LoVo (cell line): ENCODE measurements around the gene FIGNL2.
"Not testable (repeated sequence)": the region's sequence is repeated elsewhere in the genome, so short reads cannot be mapped to it uniquely, and the experiment has no call there.

Experiments used
- DNase-seq: peaks from one replicate; pipeline ENCODE4 v3.0.0-alpha.2; 2016; ENCODE audit warnings: low spot score

The FIGNL2 gene

DNA sequence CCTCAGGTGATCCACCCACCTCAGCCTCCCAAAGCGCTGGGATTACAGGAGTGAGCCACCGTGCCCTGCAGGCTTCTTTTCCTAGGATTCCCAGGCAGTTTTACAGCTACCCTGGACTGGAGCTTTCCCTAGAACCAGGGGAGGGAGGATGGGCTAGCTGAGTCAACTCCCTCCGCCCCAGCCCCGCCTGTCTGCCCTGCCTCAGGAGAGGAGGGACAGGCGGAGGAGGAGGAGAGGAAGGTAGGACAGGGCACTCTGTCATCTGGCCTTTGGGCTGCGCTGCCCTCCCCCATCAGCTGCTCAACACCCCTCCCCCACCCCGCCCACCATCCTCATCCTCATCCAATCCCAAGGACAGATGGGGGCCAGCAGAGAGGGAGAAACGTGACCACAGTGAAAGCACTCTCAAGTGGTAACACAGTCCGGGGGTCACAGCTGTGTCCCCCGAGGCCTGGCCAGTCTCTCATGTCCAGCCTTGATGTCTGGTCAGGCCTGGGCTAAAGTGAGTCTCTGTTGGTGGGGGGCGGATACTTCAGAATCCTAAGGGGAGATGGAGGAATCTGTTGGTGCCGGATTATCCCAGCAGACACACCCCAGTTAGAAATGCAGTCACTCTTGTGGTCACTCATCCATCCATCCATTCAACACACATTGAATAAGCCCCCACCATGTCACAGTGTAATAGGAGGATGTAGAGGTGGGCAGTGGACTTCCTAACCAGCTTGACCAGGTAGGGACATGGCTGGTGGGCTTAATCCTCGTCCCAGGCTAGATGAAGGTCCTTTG, 12.3 kb downstream of the FIGNL2 start:
- peak; percentile 38 for DNase-seq

DNA sequence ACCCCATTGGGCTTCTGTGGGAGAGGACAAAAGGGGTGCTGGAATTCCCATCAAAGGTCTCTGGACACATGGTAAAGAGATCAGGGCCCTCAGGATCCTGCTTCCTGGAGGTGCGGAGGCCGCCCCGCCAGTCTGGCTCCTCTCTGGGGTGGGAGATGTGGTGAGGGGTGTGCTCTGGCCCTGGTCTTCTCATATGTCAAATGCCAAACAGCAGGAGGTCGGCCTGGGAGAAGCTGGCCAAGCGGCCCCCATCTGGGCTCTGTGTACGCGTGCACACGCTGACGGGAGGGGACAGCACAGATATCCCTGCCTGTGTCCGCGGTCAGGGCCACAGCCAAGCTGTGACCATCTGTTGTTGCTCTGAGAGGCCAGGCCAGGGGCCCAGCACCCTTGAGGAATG, 14.1 kb downstream of the FIGNL2 start:
- no peak for DNase-seq

DNA sequence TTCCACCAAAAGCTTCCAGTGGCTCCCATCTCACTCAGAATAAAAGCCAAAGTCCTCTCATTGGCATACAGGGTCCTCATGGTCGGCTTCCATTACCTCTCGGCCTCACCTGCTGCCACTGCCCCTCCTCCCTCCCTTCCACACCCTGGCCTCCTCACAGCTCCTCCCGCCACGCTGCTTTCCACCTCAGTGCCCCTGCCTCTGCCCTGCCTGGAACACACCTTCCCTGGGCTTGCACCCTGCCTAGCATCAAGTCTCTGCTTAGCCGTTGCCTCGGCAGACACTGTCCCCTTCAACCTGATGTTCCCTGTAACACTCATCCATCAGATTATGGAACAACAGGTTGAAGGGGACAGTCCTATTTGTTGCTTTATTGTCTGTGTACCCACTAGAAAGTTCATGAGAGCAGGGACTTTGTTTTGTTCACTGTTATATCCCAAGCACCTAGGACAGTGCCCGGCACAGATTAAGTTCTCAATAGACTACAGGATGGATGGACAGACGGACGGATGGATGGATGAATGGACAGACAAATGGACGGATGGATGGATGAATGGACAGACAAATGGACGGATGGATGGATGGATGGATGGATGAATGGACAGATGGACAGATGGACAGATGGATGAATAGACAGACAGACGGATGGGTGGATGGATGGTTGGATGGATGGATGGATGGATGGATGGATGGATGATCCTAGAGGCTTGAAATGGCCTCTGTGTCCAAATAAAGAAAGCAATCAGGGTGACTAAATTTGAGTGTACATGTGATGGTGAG, 14.9 kb downstream of the FIGNL2 start:
- DNase-seq: no peak

DNA sequence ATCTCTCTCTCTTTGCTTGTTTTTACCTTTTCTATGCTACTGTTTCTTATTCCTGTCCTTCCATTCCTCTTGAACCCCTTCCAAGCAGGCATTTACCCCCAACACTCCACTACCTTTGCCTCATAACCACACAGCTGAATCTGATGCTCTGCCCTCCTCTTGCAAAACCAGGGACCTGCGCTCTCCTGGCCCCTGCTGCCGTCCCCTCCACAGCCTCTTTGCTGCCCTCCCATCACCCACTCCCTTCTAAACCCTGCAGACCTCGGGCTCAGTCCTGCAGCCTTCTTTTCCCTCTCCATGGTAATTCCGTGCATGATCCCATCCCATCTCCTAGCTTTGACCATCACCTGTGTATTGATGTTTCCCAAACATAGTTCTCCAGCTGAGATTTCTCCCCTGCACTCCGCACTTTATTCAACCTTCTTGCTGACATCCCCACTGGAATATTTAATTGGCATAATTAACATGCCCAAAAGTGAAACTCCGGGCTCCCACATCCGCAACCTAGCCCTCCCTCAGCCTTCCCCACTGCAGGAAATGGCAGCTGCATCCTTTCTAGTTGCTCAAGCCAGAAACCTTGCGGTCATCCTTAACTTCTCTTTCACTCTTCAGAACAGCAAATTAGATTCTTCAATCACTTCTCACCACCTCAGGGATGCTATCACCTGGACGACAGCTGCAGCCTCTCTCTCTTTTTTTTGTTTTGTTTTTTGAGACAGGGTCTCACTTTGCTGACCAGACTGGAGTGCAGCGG, 16.0 kb downstream of the FIGNL2 start:
- DNase-seq: no peak

DNA sequence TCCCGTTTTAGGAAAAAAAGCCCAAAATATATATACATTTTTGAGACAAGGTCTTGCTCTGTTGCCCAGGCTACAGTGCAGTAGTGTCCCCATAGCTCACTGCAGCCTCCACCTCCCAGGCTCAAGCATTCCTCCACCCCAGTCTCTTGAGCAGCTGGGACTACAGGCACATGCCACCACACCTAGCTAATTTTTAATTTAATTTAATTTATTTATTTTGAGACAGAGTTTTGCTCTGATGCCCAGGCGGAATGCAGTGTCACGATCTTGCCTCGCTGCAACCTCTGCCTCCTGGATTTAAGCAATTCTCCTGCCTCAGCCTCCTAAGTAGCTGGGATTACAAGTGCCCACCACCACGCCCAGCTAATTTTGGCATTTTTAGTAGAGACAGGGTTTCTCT, 16.7 kb downstream of the FIGNL2 start:
- not testable (repeated sequence) for DNase-seq

DNA sequence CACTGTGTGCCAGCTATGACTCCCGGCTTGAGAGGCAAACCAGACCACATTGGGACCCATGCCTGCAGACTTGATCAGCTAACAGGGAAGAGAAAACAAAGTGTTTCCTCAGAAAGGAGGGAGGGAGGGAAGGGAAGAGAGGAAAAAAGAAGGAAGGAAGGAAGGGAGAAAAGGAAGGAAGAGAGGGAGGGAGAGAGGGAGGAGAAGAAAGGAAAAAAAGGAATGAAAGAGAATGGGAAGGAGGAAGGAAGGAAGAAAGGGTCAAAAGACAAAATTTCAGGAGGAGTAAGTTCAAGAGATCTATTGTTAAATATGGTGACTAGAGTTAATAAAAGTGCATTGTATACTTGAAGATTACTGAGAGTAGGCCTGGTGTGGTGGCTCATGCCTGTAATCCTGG, 18.9 kb downstream of the FIGNL2 start:
- no peak for DNase-seq

DNA sequence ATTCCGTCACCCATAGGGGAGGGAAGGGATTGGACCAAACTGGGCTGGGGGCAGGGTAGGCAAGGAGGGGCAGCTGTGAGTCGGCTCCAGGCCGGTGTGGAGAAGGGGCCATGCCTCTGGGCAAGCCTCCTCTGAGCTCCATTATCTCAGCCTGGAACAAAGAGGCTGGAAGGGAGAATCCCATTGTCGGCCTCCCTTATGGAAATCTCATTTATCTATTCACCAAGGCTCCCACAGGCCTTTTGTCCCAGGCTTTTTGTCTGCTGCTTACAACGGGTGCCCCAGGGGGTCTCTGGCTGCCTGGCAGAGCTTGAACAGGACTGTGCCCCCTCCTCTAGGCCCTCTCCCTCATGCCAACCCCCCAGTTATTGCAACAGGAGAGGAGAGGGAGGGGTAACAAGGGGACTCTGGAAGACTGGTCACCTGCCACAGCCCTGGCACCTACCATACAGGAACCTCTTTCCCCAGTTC, 19.5 kb downstream of the FIGNL2 start:
- no peak for DNase-seq

DNA sequence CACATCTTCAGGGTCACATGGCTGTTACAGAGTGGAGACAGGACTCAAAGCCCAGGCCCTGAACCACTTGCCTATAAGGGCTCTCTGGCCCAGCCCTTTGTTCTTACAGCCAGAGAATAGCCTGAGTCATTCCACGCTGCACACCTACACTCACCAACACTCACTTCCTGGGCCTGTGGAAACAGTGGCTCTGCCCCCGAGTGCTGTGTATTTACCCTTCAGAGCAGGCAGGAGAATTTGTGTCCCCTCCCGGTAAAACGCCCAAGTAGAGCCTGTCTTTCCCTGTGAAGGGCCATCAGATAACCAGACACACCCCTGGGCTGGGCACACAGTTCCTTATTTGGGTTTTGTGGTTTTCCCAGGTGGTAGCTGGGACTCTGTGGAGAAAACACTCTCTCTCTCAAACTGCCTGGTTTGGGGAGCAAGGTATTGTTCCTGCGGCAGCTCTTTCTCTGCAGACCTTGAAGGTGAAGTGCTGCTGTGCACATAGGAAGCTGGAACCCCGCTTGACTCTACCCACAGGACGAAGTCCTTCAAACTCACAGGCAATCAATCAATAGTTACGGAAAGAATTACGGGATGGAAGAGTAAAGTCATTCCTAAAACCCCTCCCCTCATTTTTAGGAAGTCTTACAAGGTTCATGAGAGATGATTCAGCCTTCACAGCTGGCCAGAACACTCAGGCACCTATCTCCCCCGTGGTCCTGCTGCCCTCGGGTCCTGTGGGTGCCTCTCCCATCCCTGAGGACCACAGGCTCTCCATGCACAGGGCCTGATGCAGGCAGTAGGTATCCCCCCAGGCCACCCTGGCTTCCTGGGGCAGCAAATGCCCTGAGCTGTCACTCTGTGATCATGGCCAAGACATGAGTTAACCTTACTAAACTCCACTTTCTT, 20.3 kb downstream of the FIGNL2 start:
- peak; percentile 65 for DNase-seq

DNA sequence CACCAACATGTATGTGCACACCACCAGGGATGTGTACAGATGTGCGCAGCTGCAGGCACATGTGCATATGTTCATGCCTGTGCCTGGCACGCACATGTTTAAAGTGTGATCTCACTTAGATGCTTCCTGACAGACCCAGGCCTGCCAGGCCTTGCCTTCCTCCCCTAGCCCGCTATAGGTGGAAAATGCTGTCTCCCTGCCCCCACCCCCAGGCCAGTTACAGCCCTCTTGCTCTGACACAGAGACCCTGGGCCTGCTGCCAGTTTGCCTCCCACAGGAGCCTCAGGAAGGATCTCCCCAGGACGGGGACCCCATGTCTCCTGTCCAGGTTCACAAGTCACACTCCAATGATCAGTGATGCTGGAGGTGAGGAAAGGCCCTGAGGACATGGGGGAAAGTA, 21.6 kb downstream of the FIGNL2 start:
- DNase-seq: no peak

DNA sequence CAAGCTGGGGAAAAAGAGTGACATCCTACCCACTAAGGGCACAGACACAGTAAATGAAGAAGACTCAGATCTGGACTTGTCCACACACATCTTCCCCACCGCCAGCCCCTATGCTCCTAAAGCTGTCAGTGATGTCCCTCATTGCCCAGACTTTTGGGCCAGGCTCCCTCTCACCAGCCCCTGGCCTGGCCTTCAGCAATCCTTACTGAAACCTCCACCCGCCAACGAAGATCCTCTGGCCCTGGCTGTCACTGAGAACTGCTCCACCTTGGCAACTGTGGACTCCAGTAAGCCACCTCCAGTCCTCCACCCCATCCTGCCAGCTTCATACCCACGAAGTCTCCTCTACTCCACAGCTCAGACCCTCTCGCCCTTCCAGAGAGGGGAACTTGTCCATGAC, 23.3 kb downstream of the FIGNL2 start:
- no peak for DNase-seq

DNA sequence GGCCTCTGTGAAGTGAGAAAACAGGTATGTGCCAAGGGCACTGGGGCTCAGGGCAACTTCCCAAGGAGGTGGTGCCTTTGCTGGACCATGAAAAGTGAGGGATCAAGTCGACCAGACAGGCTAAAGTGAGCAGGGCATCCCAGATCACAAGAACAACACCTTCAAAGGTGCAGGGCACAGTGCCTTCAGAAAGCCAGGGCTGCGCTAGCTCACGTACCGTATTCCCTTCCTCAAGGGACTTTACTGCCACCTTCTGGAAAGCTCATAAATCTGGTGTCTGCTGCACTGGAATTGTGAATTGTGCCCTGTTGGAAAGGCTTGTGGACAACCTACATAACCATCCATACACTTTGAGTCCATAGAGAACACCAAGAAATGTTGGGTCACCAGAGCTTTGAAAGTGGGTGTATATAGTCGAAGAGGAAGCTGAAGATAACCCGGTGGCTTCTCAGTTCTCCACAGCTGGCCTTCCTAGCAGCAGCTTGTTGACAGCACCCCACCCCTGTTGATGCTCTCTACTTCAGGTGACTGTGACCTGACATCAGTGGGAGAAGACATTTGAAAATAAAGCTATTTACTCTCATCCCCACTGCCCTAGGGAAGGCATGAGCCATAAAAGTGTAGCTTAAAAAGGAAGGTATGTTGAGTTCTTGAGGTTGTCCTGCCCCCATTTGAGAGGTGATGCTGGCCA, 24.5 kb downstream of the FIGNL2 start:
- DNase-seq: peak; percentile 72

DNA sequence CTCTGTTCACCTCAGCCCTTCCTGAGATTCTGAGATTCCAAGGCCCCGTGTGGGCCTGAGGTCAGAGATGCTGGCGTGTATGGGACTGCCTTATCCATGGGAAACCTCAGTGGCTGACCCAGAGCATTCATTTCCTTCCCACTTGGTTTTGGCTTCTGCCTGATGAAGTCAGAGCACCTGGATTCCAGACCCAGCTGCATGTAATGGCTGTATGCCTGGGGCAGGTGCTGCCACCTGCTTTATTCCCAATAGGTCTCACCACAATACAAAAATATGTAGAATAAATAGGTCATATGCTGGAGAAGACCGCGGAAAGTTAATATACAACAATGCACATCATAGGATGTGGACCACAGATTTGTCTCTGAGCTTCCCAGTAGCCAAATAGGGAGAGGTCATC, 25.6 kb downstream of the FIGNL2 start:
- no peak for DNase-seq

DNA sequence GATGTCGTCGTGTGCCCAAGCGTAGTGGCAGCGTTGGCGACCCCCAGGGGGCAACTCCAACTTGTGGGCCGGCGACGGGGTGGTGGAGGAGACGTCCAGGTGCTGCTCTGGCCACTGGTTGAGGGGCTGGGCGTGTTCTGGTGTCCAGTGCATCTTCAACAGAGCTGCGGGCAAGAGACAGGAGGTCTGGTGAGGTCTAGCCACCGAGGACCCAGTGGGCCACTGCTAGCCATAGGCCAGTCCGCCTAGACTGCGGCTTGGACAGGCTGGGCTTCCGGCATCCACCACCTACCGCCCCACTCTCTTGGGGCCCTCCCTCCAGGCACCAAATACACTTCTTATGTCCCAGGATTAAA, 26.3 kb downstream of the FIGNL2 start:
- no peak for DNase-seq

DNA sequence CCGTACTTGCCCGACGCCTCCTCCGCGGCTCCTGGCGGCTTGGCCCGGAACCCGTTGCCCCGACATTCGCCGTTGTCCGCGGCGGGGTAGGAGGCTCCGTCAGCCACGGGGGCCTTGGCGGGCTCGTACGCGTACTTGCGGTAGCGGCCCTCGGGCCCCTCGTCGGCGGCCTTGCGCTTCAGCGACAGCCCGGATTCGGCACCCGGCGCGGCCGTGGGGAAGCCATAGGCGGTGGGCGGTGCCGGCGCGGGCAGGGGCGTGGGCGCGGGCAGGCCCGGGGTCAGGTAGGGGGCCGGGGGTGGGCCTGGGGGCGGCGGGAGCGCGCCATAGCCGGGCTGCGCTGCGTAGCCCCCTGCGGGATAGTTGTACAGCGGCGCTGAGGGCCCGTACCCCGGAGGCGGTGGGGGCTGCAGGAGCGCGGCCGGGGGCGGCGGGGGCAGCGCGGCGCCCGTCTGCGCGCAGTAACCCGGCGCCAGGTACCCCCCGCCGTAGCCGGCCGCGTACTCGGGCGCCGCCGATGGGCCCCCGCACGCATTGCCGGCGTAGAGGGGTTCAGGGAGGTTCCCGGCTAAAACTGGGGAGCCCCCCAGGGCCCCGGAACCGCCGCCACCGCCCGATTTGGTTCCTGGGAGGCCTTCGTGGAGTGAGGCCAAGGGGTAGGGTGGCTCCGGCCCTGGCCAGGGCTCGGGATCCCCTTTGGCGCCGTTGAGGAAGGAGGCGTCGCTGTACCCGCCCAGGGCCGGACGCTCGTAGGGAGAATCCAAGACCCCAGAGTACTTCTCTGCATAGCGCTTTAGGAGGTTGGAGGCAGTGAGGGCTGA, 26.9 kb downstream of the FIGNL2 start:
- DNase-seq: no peak

DNA sequence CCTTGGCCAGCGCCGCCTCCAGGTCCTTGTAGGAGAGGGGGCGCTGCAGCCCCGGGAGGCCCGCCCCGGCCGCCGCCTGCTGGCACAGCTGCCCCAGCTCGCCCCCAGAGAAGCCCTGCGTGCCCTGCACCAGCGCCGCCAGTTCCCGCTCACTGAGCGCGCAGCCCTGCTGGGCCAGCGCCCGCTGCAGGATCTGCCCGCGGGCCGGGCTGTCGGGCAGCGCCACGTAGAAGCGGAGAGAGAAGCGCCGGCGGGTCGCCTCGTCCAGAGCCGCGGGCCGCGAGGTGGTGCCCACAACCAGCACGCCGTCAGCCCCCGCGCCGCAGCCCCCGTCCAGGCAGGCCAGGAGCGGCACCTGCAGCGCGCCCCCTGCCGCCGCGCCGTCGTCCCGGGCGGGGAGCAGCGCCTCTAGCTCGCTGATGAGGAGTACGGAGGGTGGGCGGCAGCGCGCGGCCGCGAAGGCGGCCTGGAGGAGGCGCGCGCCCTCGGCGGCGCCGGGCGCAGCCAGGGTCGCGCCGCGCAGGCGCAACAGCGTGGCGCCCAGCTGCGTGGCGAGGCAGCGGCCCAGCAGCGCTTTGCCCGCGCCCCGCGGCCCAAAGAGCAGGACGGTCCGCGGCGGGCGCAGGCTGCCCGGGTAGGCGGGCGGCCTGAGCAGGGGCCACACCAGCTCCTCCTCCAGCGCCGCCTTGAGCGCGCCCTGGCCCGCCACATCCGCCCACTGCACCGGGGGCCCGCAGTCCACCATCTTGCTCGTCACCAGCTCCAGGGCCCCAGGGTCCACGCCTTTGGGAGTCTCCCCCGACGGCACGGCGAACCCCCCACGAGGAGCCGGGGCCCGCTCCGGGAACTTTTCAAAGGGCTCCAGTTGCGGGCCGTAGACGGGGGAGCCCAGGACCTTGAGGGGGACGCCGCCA, 27.7 kb downstream of the FIGNL2 start:
- no peak for DNase-seq

DNA sequence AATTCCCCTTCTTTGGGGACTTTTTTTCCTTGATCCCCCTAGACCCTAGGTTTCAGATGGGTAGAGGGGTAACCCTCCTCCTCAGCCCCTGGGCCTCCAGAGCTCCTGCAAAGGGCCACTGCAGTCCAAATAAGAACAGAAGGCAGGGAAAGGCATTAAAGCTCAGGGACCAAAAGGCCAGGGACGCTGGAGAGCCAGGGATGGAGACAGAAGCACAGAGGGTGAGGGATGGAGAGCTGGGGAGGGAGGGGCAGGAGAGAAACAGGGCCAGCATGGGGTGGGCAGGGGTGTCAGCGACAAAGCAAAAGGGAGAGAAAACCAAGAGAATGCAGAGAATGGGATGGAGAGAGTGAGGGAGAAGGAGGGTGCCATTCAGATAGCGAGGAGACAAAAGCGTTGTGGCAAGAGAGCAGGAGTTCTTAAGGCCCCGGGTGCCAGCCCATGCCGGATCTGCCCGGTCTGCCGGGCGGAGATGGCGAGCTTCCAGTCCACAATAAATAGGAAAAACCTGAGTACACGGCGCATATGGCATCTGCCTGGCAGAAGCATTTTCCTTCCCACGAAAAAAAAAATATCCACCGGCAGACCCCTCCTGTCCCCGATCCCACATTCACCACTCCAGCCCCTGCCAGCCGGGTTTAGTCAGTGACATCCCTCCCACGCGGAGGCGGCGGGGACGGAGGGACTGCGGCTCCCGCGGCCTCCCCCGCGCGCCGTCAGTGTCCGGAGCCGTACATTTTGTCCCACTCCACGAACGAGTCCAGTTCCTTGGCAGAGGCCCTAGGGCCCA, 28.6 kb downstream of the FIGNL2 start:
- DNase-seq: no peak

DNA sequence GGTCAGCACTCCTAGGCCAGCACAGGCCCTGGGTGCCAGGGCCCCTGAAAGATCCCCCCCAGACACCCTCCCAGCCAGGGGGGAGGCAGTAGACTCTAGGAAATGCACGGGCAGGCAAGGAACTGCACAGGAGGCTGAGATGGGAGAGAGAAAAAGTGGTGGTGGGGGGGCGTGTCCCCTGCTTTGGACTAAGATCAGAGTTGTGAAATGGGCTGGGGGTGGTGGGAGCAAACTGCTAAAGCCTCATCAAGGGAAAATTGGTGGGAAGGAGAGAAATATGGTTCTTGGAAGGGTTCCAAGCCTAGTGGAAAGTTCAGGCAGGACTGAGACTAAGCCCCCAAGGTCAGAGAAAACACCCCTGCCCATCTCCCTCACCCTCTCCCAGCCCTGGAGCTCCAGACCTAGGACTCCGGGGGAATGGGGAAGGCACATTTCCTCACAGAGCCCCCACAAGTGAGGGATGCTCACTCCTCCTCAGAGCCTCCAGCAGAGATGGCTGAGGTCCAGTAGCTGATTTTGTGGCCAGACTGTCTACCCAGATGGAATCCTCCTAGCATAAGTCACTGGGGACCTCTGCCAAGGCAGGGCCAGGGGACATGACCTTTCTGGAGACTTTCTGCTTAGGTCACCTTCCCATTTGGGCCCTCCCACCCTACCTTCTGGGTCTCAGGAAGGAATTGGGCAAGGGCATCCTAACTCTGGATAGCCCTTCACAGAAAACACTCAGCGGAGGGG, 29.8 kb downstream of the FIGNL2 start:
- peak; percentile 13 for DNase-seq

DNA sequence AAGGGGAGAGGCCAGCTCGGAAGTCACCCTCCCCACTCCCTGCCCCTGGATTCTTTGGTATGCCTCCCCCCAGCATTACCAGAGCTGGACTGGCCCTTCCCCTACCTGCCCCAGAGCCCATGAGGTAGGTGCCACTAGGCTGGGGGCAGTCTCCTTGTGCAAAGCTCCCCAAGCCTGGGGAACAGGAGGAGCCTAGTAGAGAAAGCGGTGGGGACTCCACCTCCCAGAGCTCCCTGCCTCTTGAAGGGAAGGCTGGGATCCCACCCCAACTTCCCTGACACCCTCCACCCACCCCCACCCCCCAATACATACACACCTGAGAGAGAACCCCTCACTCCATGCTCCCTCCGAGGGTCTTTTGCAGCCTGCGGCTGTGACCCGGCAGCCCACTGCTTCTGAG, 30.4 kb downstream of the FIGNL2 start:
- DNase-seq: no peak
